HG02588 (cell line): Measurements from ENCODE around the gene TEX12.
"Not testable (repeated sequence)": the region's sequence is repeated elsewhere in the genome, so short reads cannot be mapped to it uniquely, and the experiment has no call there.

ENCODE experiments used
- ATAC-seq: cut with Tn5 transposase; IDR thresholded peaks from one replicate; pipeline ENCODE4 v1.9.1; 2021; ENCODE audit warnings: mild to moderate bottlenecking, moderate library complexity; ENCODE audit not compliant: unreplicated experiment

TEX12 gene, protein sequence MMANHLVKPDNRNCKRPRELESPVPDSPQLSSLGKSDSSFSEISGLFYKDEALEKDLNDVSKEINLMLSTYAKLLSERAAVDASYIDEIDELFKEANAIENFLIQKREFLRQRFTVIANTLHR

GRCh38 chr11:112167145-112167544 is at the start of gene TEX12:
TEX12 (plus strand) TSS chr11:112167372; CDS start chr11:112169269, 1,897 bp downstream.
- ATAC-seq, result no peak

DNA sequence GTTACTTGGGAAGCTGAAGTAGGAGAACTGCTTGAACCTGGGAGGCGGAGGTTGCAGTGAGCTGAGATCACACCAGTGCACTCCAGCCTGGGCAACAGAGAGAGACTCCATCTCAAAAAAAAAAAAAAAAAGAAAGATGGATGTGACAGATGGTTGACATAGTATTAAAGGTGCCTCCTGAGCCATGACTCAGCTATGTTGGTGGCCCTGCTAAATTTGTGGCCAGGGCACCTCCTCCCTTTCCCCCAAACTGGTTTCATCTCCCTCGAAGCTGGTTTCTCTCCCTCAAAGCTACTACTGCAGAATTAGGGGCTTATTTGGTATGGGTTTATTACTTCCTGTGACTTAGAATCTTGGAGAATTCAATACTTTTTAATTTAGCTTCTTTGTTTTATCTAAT is 49.0 kb upstream of the TEX12 start:
- ATAC-seq, result no peak

GRCh38 chr11:112121981-112122615 is 45.1 kb upstream of the TEX12 start:
- no peak for ATAC-seq

GRCh38 chr11:112123129-112123528 is 44.0 kb upstream of the TEX12 start:
- ATAC-seq, result no peak

- ATAC-seq, result no peak
These were observed 40.1 kb upstream of the TEX12 start for GRCh38 chr11:112127056-112127455.

DNA sequence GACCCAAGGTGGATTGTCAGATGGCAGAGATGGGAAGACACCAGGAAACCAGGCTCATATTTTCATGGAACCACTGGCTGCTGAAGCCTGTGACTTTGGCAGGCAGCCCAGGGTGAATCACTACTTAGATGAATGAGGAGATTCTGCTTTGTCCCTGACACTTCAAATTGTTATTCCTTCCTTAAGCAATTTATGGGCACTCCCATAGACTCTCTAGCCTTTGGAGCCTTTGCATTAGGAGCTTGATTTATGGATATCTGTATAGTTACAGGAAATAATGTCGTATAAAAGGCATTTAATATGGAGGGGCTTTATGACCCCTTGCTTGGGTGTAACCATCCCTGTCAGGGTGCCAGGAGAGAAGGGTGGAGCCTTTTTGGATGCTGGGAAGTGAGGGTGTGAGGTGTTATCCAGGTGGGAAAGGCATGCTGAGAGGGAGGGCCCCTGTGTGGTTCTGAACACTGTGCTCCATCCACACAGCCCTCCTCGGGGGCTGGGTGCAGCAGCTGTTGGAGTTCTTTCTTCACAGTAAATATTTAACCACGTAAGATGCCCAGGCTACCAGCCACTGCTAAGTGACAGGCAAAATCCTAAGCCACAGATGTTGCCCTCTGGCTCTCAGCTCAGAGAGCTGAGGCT is 38.6 kb upstream of the TEX12 start:
- ATAC-seq, result no peak

GRCh38 chr11:112129656-112130055 is 37.5 kb upstream of the TEX12 start:
- ATAC-seq, result no peak

- no peak for ATAC-seq
These were observed 34.4 kb upstream of the TEX12 start for GRCh38 chr11:112132737-112133136.

GRCh38 chr11:112134473-112134872 is 32.7 kb upstream of the TEX12 start:
- ATAC-seq, result no peak

- no peak for ATAC-seq
These were observed 23.6 kb upstream of the TEX12 start for GRCh38 chr11:112143597-112143996.

DNA sequence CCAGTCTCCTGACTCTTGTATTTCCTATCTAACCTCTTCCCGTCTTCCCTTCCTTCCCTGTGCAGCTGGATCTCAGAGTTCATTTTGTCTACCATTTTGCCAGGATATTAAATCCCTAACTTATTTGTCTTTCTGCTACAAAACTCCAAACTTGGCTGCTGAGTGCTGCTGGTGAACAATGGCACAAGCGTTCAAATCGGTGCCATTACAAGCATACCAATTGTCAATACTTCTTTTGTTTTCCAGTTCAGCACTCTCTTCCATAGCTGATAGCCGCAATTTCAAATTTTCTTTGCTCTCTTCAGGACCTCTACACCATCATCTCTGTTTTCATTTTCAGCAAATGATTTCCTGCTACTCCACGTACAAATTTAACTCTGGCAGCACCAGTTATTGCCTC is 16.7 kb upstream of the TEX12 start:
- ATAC-seq, result no peak

- no peak for ATAC-seq
These were observed 10.8 kb upstream of the TEX12 start for GRCh38 chr11:112156153-112156955.

DNA sequence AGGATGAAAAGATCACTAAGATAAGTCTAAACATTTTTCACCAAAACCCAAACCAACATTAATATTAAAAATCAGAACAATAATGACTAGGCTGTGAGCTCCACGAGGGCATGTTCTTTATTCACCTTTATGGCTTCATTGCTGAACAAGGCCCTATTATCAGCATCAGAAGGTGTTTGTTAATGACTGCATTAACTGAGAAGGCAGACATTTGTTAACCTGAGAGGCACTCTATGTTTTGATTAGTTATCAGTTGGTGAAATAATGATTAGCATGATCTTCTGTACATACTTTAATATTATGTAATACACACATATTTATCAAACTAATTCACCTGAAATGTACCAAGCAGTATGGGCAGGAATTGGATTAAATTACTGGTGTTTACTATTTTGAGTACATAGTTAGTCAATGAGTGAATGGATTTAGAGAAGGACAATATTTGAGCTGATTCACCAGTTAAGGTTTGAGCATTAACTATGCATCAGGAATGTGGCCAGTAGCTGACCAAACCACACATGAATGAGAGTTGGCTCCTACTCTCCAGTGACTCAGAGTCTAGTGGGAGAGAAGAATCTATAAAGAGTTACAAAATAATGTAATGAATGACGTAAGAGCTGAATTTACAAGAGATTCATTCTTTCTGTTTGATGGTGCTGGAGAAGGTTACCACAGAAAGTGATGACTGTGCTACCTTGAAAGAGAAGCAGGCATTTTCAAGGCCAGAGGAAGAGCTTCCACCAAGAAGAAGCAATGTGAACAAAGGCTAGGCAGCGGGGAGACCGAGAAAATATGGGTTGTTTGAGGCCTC is 10.0 kb upstream of the TEX12 start:
- no peak for ATAC-seq

GRCh38 chr11:112159098-112160065 is 7.8 kb upstream of the TEX12 start:
- no peak for ATAC-seq

- ATAC-seq, result no peak
These were observed 6.9 kb upstream of the TEX12 start for GRCh38 chr11:112160091-112160848.

GRCh38 chr11:112161012-112161411 is 6.2 kb upstream of the TEX12 start:
- no peak for ATAC-seq

DNA sequence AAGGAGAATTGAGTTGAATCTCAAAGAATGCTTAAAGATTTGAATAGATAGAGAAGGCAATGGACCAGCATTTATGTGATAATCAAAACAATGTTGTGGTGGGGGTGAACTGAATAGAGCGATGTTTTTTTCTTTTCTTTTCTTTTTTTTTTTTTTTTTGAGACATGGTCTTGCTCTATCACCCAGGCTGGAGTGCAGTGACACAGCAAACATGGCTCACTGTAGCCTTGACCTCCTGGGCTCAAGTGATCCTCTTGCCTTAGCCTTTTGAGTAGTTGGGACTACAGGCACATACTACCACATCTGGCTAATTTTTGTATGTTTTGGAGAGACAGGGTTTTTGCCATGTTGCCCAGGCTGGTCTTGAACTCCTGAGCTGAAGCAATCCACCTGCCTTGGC is 5.0 kb upstream of the TEX12 start:
- ATAC-seq, result not testable (repeated sequence)

- ATAC-seq, result no peak
These were observed 4.2 kb upstream of the TEX12 start for GRCh38 chr11:112162761-112163546.
